MM.1S (cell line): ENCODE results near the gene SAMD13.

Source experiments
- DNase-seq: peaks from one replicate; pipeline ENCODE4 v3.0.0-alpha.2; 2015
- H2AFZ ChIP-seq: fragments of 300-600 bp; sonication (generic); 2 replicates; pipeline ENCODE4 v1.6.0; 2016; ENCODE audit warnings: antibody characterized with exemption, low read length
- H3F3A ChIP-seq: fragments of 300-600 bp; sonication (generic); 2 replicates; pipeline ENCODE4 v1.6.1; 2016; ENCODE audit warnings: mild to moderate bottlenecking, antibody characterized with exemption, low read length, moderate library complexity, mixed read lengths; ENCODE audit not compliant: insufficient read depth
- H3K27ac ChIP-seq: fragments of 300-600 bp; sonication (generic); 2 replicates; pipeline ENCODE4 v1.5.1; 2016; ENCODE audit warnings: mild to moderate bottlenecking, low read length
- H3K27me3 ChIP-seq: fragments of 300-600 bp; sonication (generic); replicated peaks from 2 replicates; pipeline ENCODE4 v1.6.0; 2016; ENCODE audit warnings: low read length; ENCODE audit not compliant: insufficient read depth
- H3K36me3 ChIP-seq: fragments of 300-600 bp; sonication (generic); replicated peaks from 2 replicates; pipeline ENCODE4 v1.6.1; 2016; ENCODE audit warnings: mild to moderate bottlenecking, low read length, mixed read lengths; ENCODE audit not compliant: insufficient read depth
- H3K4me1 ChIP-seq: fragments of 300-600 bp; sonication (generic); 2 replicates; pipeline ENCODE4 v1.6.1; 2016; ENCODE audit warnings: low read length, mixed read lengths
- H3K4me2 ChIP-seq: fragments of 300-600 bp; sonication (generic); 2 replicates; pipeline ENCODE4 v1.6.0; 2016; ENCODE audit warnings: low read depth, low read length
- H3K4me3 ChIP-seq: fragments of 300-600 bp; sonication (generic); 2 replicates; pipeline ENCODE4 v1.5.1; 2016; ENCODE audit warnings: low read length, mixed read lengths
- H3K79me2 ChIP-seq: fragments of 300-600 bp; sonication (generic); 2 replicates; pipeline ENCODE4 v1.6.1; 2016; ENCODE audit warnings: mixed run types, low read length, mixed read lengths
- H3K9ac ChIP-seq: fragments of 300-600 bp; sonication (generic); 2 replicates; pipeline ENCODE4 v1.6.1; 2016; ENCODE audit warnings: low read length, mixed read lengths
- H3K9me2 ChIP-seq: fragments of 300-600 bp; sonication (generic); replicated peaks from 2 replicates; pipeline ENCODE4 v1.6.1; 2016; ENCODE audit warnings: mild to moderate bottlenecking, low read length, mixed read lengths; ENCODE audit not compliant: insufficient read depth
- H3K9me3 ChIP-seq: fragments of 300-600 bp; sonication (generic); replicated peaks from 2 replicates; pipeline ENCODE4 v1.6.1; 2016; ENCODE audit warnings: mild to moderate bottlenecking, low read length, mixed read lengths; ENCODE audit not compliant: insufficient read depth
- H4K20me1 ChIP-seq: fragments of 300-600 bp; sonication (generic); 2 replicates; pipeline ENCODE4 v1.6.1; 2016; ENCODE audit warnings: mild to moderate bottlenecking, low read length, moderate library complexity, mixed read lengths; ENCODE audit not compliant: insufficient read depth
- CTCF ChIP-seq: fragments of 300-600 bp; sonication (generic); IDR thresholded peaks from 2 replicates; pipeline ENCODE4 v1.5.1; 2016; ENCODE audit warnings: antibody characterized with exemption, low read length, mixed read lengths
- EZH2 ChIP-seq: fragments of 300-600 bp; sonication (generic); optimal IDR thresholded peaks from 2 replicates; pipeline ENCODE3; 2017; ENCODE audit warnings: low read depth, mild to moderate bottlenecking, antibody characterized with exemption, low read length, mixed read lengths
- EZH2phosphoT487 ChIP-seq: fragments of 300-600 bp; sonication (generic); IDR thresholded peaks from 2 replicates; pipeline ENCODE4 v1.6.1; 2018; ENCODE audit warnings: antibody characterized with exemption, low read length

Gene SAMD13

DNA sequence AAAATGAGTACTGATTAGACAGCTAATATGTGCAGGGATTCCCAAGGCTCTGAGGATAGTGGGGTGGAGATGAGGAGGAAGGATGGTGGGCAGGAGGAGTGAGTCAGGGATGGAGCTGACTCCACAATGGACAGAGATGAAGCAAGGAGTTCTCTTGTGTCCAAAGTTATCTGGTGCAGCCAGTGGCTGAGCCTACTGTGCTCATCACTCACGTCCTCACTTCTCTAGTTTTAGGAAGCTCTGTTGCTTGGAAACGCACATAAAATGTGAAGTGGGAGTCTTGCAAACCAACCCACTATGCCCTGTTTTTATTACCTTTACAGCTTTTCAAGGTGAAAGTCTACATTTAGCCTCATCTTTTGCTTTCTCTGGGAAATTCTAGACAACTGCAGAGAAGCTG, 36.5 kb upstream of the SAMD13 start:
- H3K4me1 ChIP-seq: no peaks in the 10 kb centered on the region
- no peaks in the 10 kb centered on the region for H4K20me1 ChIP-seq
- no peaks in the 10 kb centered on the region for H3K9me2 ChIP-seq
- H3K9ac ChIP-seq: no peak overlapping the region
- H3K27me3 ChIP-seq: no peaks in the 10 kb centered on the region
- TF ChIP-seq CTCF (no peak), EZH2 (no peak), EZH2phosphoT487 (no peak)
- no peak overlapping the region for H3K4me2 ChIP-seq
- H3K79me2 ChIP-seq: no peaks in the 10 kb centered on the region
- DNase-seq: no peak
- no peaks in the 10 kb centered on the region for H3K36me3 ChIP-seq
- H2AFZ ChIP-seq: no peak overlapping the region
- H3K4me3 ChIP-seq: no peak overlapping the region
- no peaks in the 10 kb centered on the region for H3K9me3 ChIP-seq
- H3K27ac ChIP-seq: no peak overlapping the region
- no peaks in the 10 kb centered on the region for H3F3A ChIP-seq

DNA sequence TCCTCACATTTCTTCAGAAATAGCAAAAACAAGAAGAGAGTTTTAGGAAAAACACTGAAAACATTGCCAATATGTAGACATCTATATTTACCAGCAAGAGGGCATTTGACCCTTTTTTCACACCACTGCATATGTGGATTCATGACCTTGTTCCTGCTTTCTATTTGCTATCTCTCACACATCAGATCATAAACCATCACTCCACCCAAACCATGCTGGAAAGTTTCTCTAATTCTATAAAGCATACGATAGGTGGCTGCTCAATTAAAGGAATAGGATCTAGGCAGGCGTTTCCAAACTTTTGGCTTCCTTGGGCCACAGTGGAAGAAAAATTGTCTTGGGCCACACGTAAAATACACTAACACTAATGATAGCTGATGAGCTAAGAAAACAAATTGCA, 35.6 kb upstream of the SAMD13 start:
- no peaks in the 10 kb centered on the region for H3K9me2 ChIP-seq
- no peaks in the 10 kb centered on the region for H3F3A ChIP-seq
- no peak overlapping the region for H3K9ac ChIP-seq
- H3K4me1 ChIP-seq: no peaks in the 10 kb centered on the region
- no peaks in the 10 kb centered on the region for H3K36me3 ChIP-seq
- H3K27ac ChIP-seq: no peak overlapping the region
- TF ChIP-seq EZH2 (no peak), EZH2phosphoT487 (no peak), CTCF (no peak)
- no peak overlapping the region for H3K4me3 ChIP-seq
- DNase-seq: no peak
- H2AFZ ChIP-seq: no peak overlapping the region
- H3K9me3 ChIP-seq: no peaks in the 10 kb centered on the region
- no peaks in the 10 kb centered on the region for H4K20me1 ChIP-seq
- H3K4me2 ChIP-seq: no peak overlapping the region
- H3K79me2 ChIP-seq: no peaks in the 10 kb centered on the region
- H3K27me3 ChIP-seq: no peaks in the 10 kb centered on the region

- no peaks in the 10 kb centered on the region for H3K79me2 ChIP-seq
- no peak overlapping the region for H3K4me3 ChIP-seq
- H4K20me1 ChIP-seq: no peaks in the 10 kb centered on the region
- no peak for DNase-seq
- H3K4me1 ChIP-seq: no peaks in the 10 kb centered on the region
- H3K27me3 ChIP-seq: no peaks in the 10 kb centered on the region
- H3K9me3 ChIP-seq: no peaks in the 10 kb centered on the region
- H3K36me3 ChIP-seq: no peaks in the 10 kb centered on the region
- no peak overlapping the region for H3K9ac ChIP-seq
- no peaks in the 10 kb centered on the region for H3F3A ChIP-seq
- no peak overlapping the region for H3K4me2 ChIP-seq
- no peaks in the 10 kb centered on the region for H3K9me2 ChIP-seq
- no peak for TF ChIP-seq EZH2phosphoT487
- TF ChIP-seq CTCF: no peak
- no peak for TF ChIP-seq EZH2
- H3K27ac ChIP-seq: no peak overlapping the region
- H2AFZ ChIP-seq: no peak overlapping the region
Measured at GRCh38 chr1:84266748-84267147, 34.8 kb upstream of the SAMD13 start.
